IPS DF 6.9 (cell line): ENCODE measurements around the gene GTF3C1.

ENCODE experiments used
- DNase-seq: peaks from one replicate; pipeline ENCODE4 v3.0.0-alpha.2; 2013; ENCODE audit warnings: low read depth, low spot score
- H3K27ac ChIP-seq: one replicate; pipeline ENCODE4 v1.5.1; 2013; ENCODE audit warnings: low read length, control low read depth
- H3K27me3 ChIP-seq: 2 replicates; pipeline ENCODE4 v1.6.1; 2013; ENCODE audit warnings: mild to moderate bottlenecking, low read length; ENCODE audit not compliant: control insufficient read depth, insufficient read depth
- H3K36me3 ChIP-seq: 2 replicates; pipeline ENCODE4 v1.6.1; 2013; ENCODE audit warnings: low read length; ENCODE audit not compliant: control insufficient read depth, insufficient read depth
- H3K4me1 ChIP-seq: 2 replicates; pipeline ENCODE4 v1.6.1; 2013; ENCODE audit warnings: low read length; ENCODE audit not compliant: control insufficient read depth, insufficient read depth
- H3K4me3 ChIP-seq: 2 replicates; pipeline ENCODE4 v1.5.1; 2013; ENCODE audit warnings: mild to moderate bottlenecking, low read length
- H3K9me3 ChIP-seq: 2 replicates; pipeline ENCODE4 v1.6.1; 2013; ENCODE audit warnings: low read length, inconsistent platforms; ENCODE audit not compliant: control insufficient read depth, insufficient read depth
- whole genome bisulfite sequencing: extraction: QIAGEN DNeasy Blood & Tissue Kit; methylation state at CpG from one replicate; pipeline ENCODE4 v1.1.7; 2013; ENCODE audit warnings: mixed read lengths, missing lambda C conversion rate; ENCODE audit not compliant: insufficient read length, insufficient coverage; 5-methylcytosine and 5-hydroxymethylcytosine counted together

Gene GTF3C1

GRCh38 chr16:27564224-27564623 lies 14.5 kb upstream of the GTF3C1 start:
- Histone ChIP-seq H3K36me3 (no peaks in the 10 kb centered on the region), H3K27ac (no peak overlapping the region), H3K4me1 (no peaks in the 10 kb centered on the region), H3K9me3 (no peaks in the 10 kb centered on the region), H3K4me3 (no peak overlapping the region), H3K27me3 (no peaks in the 10 kb centered on the region)
- WGBS: no CpG with 5 or more reads among the region's 5 CpGs
- no peak for DNase-seq

DNA sequence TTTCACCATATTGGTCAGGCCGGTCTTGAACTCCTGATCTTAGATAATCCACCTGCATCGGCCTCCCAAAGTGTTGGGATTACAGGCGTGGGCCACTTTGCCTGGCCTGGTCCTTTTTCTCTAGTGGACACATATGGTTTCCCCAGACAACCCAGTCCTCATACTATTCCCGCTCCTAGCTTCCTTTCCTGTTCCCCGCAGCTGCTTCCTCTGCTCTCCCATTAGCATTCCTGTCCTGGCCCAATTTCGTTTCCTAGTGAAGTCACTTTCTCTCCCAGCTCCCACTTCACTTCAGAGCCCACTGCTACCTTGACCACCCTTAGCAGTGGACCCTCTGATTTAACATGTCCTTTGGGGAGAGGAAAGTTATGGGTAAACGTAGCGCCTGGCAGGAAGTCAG lies 11.5 kb upstream of the GTF3C1 start:
- Histone ChIP-seq H3K4me3 (no peak overlapping the region), H3K9me3 (no peaks in the 10 kb centered on the region), H3K4me1 (no peaks in the 10 kb centered on the region), H3K36me3 (no peaks in the 10 kb centered on the region), H3K27me3 (no peaks in the 10 kb centered on the region), H3K27ac (no peak overlapping the region)
- DNase-seq: no peak
- no CpG with 5 or more reads among the region's 8 CpGs for WGBS

DNA sequence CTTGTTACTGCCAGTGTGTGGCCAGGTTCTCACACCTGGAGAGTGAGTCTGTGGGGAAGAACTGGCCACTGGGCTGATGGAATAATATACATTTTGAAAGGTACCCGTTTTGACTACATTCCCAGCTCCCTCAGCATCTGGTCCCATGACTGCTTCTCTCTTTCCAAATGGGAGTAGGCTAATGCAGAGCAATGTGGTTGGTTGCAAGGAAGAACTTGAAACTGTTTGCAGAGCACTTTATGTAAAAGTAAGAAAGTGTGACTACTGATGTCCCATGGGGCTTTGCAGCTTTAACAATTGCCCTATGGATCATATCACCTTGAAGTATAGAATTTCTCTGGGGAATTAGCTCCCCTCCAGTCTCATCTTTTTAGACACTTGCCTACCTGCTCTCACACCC lies 9.2 kb upstream of the GTF3C1 start:
- H3K9me3 ChIP-seq: no peaks in the 10 kb centered on the region
- no peak overlapping the region for H3K27ac ChIP-seq
- no peaks in the 10 kb centered on the region for H3K27me3 ChIP-seq
- no peak for DNase-seq
- no peak overlapping the region for H3K4me3 ChIP-seq
- WGBS: no CpG with 5 or more reads among the region's 1 CpG
- no peaks in the 10 kb centered on the region for H3K36me3 ChIP-seq
- H3K4me1 ChIP-seq: no peaks in the 10 kb centered on the region

DNA sequence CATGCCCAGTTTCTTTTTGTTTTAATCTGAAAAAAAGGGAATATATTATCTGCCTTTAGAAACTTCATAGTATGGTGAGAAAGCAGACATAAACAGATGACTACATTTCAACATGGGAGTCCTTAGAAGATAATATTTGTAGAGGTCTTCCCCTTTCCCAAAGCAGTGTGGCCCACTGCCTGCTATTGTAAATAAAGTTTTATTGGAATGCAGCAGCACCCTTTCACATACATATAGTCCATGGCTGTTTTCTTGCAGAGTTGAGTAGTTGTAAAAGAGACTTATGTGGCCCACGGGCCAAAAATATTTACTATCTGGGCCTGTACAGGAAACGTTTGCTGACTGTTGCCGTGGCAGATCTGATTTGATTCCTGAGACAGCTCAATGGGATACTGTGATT lies 8.7 kb upstream of the GTF3C1 start:
- Histone ChIP-seq H3K4me1 (no peaks in the 10 kb centered on the region), H3K27me3 (no peaks in the 10 kb centered on the region), H3K27ac (no peak overlapping the region), H3K36me3 (no peaks in the 10 kb centered on the region), H3K4me3 (no peak overlapping the region), H3K9me3 (no peaks in the 10 kb centered on the region)
- no peak for DNase-seq
- no CpG with 5 or more reads among the region's 3 CpGs for WGBS

DNA sequence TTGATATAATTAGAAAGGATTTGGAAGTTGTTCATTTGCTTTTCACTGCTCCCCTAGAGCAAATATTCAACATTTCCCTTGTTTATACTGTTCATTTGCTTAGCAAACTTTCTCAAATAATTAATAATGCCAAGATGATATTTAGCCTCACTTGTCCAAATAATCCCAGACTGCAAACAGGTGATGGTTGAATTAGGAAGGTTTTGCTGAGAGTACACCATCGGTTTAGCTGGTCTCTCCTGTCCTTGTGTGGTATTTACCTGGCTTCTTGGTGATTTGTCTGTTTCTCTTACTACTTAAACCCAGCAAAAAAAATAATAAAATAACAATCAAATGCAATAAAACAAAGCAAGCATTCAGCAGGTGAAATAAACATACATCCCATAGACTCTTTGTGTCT lies 6.8 kb upstream of the GTF3C1 start:
- DNase-seq: no peak
- Histone ChIP-seq H3K36me3 (no peaks in the 10 kb centered on the region), H3K4me3 (no peak overlapping the region), H3K27me3 (no peaks in the 10 kb centered on the region), H3K27ac (no peak overlapping the region), H3K9me3 (no peaks in the 10 kb centered on the region), H3K4me1 (no peaks in the 10 kb centered on the region)
- no CpG with 5 or more reads among the region's 1 CpG for WGBS

- H3K27ac ChIP-seq: no peak overlapping the region
- no peaks in the 10 kb centered on the region for H3K27me3 ChIP-seq
- WGBS: no CpG with 5 or more reads among the region's 1 CpG
These were observed 1.3 kb upstream of the GTF3C1 start for GRCh38 chr16:27551036-27551435.

DNA sequence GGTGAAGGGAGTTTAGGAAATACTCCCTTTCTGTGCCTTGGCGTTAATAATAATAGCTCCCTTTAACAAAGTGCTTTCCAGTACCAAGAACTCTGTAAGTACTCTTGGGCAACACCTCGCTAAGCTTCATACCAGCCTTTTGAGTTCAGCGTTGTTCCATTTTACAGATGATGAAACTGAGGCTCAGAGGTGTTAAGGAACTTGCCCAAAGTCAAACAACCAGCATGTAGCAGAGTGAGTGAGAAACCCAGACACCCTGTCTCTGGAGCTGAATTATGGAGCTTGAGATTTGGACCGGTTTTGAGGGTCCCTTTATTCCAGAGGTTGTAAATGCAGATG lies 838 bp upstream of the GTF3C1 start:
- WGBS: no CpG with 5 or more reads among the region's 4 CpGs
- Histone ChIP-seq H3K27me3 (no peaks in the 10 kb centered on the region), H3K36me3 (peaks cover under 1% of the 10 kb centered on the region; the same call in 1 of the 2 replicates), H3K4me1 (no peaks in the 10 kb centered on the region), H3K4me3 (peak overlapping the region; percentile 99; the same call in 1 of the 2 replicates), H3K9me3 (no peaks in the 10 kb centered on the region), H3K27ac (no peak overlapping the region)
- DNase-seq: no peak

More at GRCh38 chr16:27551036-27551435, 1.3 kb upstream of the GTF3C1 start:
- Histone ChIP-seq H3K4me3 (no peak overlapping the region), H3K9me3 (no peaks in the 10 kb centered on the region), H3K4me1 (no peaks in the 10 kb centered on the region), H3K36me3 (no peaks in the 10 kb centered on the region; the same call in 1 of the 2 replicates)
- DNase-seq: no peak

- peak overlapping the region; percentile 97 for H3K4me3 ChIP-seq
- no peak overlapping the region for H3K27ac ChIP-seq
- H3K36me3 ChIP-seq: peaks cover 12% of the 10 kb centered on the region
- H3K27me3 ChIP-seq: no peaks in the 10 kb centered on the region
- no peaks in the 10 kb centered on the region for H3K9me3 ChIP-seq
- DNase-seq: no peak
- no peaks in the 10 kb centered on the region for H3K4me1 ChIP-seq
- no CpG with 5 or more reads among the region's 21 CpGs for WGBS
These were observed 308 bp downstream of the GTF3C1 start for GRCh38 chr16:27549464-27549745.

DNA sequence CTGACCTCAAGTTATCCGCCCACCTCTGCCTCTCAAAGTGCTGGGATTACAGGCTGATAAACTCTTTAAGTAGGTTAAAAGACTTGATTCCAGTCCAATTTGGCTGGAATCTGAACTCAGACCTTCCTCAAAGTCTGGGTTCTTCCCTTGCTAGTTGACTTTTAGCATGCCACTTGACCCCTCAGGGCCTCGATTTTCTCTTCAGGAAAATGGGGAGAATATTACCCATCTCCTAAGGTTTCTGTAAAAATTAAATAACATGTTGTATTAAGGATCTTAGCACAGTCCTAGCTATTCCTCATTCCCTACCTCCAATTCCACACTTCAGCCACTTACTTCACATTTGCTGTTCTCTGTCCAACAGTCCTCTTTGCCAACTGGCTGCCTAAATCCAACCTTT lies 1.9 kb downstream of the GTF3C1 start:
- no peak overlapping the region for H3K27ac ChIP-seq
- H3K36me3 ChIP-seq: peaks cover 20% of the 10 kb centered on the region
- no peaks in the 10 kb centered on the region for H3K27me3 ChIP-seq
- H3K4me1 ChIP-seq: no peaks in the 10 kb centered on the region
- no peak overlapping the region for H3K4me3 ChIP-seq
- no CpG with 5 or more reads among the region's 2 CpGs for WGBS
- no peak for DNase-seq
- no peaks in the 10 kb centered on the region for H3K9me3 ChIP-seq

GRCh38 chr16:27547134-27547533 lies 2.6 kb downstream of the GTF3C1 start:
- no peak for DNase-seq
- no peaks in the 10 kb centered on the region for H3K4me1 ChIP-seq
- H3K36me3 ChIP-seq: peaks cover 24% of the 10 kb centered on the region
- no peak overlapping the region for H3K4me3 ChIP-seq
- H3K27ac ChIP-seq: no peak overlapping the region
- no CpG with 5 or more reads among the region's 4 CpGs for WGBS
- no peaks in the 10 kb centered on the region for H3K9me3 ChIP-seq
- no peaks in the 10 kb centered on the region for H3K27me3 ChIP-seq

DNA sequence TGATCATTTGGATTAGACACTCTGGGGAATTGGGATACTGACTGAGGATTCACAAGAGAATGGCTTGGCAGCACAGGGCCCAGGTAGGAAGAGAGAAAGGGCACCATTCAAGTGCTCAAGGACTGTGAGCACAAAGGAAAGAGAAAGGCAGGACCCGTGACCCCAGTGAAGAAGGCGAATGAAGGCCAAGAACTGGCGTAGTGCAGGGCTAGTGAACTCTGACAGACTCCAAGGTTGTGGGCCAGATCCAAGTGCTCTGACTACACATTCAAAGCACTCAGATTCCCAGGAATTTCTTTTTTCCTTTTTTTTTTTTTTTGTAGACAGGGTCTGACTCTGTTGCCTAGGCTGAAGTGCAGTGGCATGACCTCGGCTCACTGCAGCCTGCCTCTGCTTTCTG lies 5.0 kb downstream of the GTF3C1 start:
- no peak for DNase-seq
- H3K4me1 ChIP-seq: no peaks in the 10 kb centered on the region
- H3K27ac ChIP-seq: no peak overlapping the region
- H3K4me3 ChIP-seq: no peak overlapping the region
- no peaks in the 10 kb centered on the region for H3K27me3 ChIP-seq
- peaks cover 35% of the 10 kb centered on the region for H3K36me3 ChIP-seq
- no CpG with 5 or more reads among the region's 4 CpGs for WGBS
- H3K9me3 ChIP-seq: no peaks in the 10 kb centered on the region
